DOHH2 (cell line): ENCODE data around the gene C22orf15.

Source experiments
- H3F3A ChIP-seq: fragments of 200-600 bp; sonication (generic), shearing (Covaris generic); 2 replicates; pipeline ENCODE4 v1.6.0; 2016; ENCODE audit warnings: antibody characterized with exemption, mild to moderate bottlenecking; ENCODE audit not compliant: control insufficient read depth, insufficient read depth
- H3K27ac ChIP-seq: fragments of 200-600 bp; sonication (generic); 2 replicates; pipeline ENCODE4 v1.5.1; 2014; ENCODE audit warnings: low read depth, mild to moderate bottlenecking, low read length, moderate library complexity
- H3K27me3 ChIP-seq: fragments of 200-600 bp; sonication (generic); 2 replicates; pipeline ENCODE4 v1.6.1; 2014; ENCODE audit warnings: mild to moderate bottlenecking, low read length, mixed read lengths; ENCODE audit not compliant: control insufficient read depth
- H3K36me3 ChIP-seq: fragments of 200-600 bp; sonication (generic); 2 replicates; pipeline ENCODE4 v1.6.1; 2014; ENCODE audit warnings: mild to moderate bottlenecking, low read length, moderate library complexity, mixed read lengths; ENCODE audit not compliant: control insufficient read depth
- H3K4me1 ChIP-seq: fragments of 200-600 bp; sonication (generic); 2 replicates; pipeline ENCODE4 v1.6.1; 2014; ENCODE audit warnings: mild to moderate bottlenecking, low read length, mixed read lengths; ENCODE audit not compliant: control insufficient read depth
- H3K4me2 ChIP-seq: fragments of 200-600 bp; sonication (generic); 2 replicates; pipeline ENCODE4 v1.6.0; 2014; ENCODE audit warnings: mild to moderate bottlenecking, low read length, moderate library complexity
- H3K4me3 ChIP-seq: fragments of 200-600 bp; sonication (generic); 2 replicates; pipeline ENCODE4 v1.5.1; 2014; ENCODE audit warnings: mild to moderate bottlenecking, low read length, mixed read lengths
- H3K79me2 ChIP-seq: fragments of 200-600 bp; sonication (generic); 2 replicates; pipeline ENCODE4 v1.6.1; 2014; ENCODE audit warnings: mild to moderate bottlenecking, low read length, mixed read lengths; ENCODE audit not compliant: control insufficient read depth
- H3K9me2 ChIP-seq: fragments of 200-600 bp; sonication (generic); replicated peaks from 2 replicates; pipeline ENCODE4 v1.6.1; 2014; ENCODE audit warnings: mild to moderate bottlenecking, low read length, mixed read lengths; ENCODE audit not compliant: control insufficient read depth
- H3K9me3 ChIP-seq: fragments of 200-600 bp; sonication (generic); 2 replicates; pipeline ENCODE4 v1.6.1; 2014; ENCODE audit warnings: antibody characterized with exemption, low read length, mixed read lengths; ENCODE audit not compliant: control insufficient read depth, insufficient read depth
- H4K20me1 ChIP-seq: fragments of 200-600 bp; sonication (generic); 2 replicates; pipeline ENCODE4 v1.6.0; 2014; ENCODE audit warnings: low read depth, mild to moderate bottlenecking, antibody characterized with exemption, low read length, moderate library complexity; ENCODE audit not compliant: control insufficient read depth, insufficient read depth
- CTCF ChIP-seq: fragments of 200-600 bp; sonication (generic); IDR thresholded peaks from one replicate; pipeline ENCODE4 v1.5.1; 2014; ENCODE audit warnings: antibody characterized with exemption, mild to moderate bottlenecking, low read depth, low read length; ENCODE audit not compliant: poor library complexity, severe bottlenecking
- EZH2phosphoT487 ChIP-seq: fragments of 200-600 bp; sonication (generic); IDR thresholded peaks from 2 replicates; pipeline ENCODE4 v1.6.1; 2017; ENCODE audit warnings: borderline replicate concordance, mild to moderate bottlenecking, antibody characterized with exemption, low read length, moderate library complexity, mixed read lengths

The C22orf15 gene

GRCh38 chr22:23744001-23744400 lies 18.8 kb upstream of the C22orf15 start:
- Histone ChIP-seq H3K4me2 (no peak overlapping the region), H4K20me1 (no peaks in the 10 kb centered on the region), H3K27me3 (no peaks in the 10 kb centered on the region), H3K4me1 (no peaks in the 10 kb centered on the region), H3K9me2 (no peaks in the 10 kb centered on the region), H3K27ac (no peak overlapping the region), H3K9me3 (no peaks in the 10 kb centered on the region), H3K36me3 (peaks cover 12% of the 10 kb centered on the region), H3K79me2 (no peaks in the 10 kb centered on the region), H3K4me3 (no peak overlapping the region), H3F3A (no peaks in the 10 kb centered on the region; the same call in 1 of the 2 replicates)
- TF ChIP-seq CTCF, result no peak
- TF ChIP-seq EZH2phosphoT487, result no peak

GRCh38 chr22:23744485-23744884 lies 18.3 kb upstream of the C22orf15 start:
- no peaks in the 10 kb centered on the region for H3F3A ChIP-seq
- TF ChIP-seq CTCF (no peak), EZH2phosphoT487 (no peak)
- no peak overlapping the region for H3K4me2 ChIP-seq
- no peaks in the 10 kb centered on the region; the same call in 1 of the 2 replicates for H3K79me2 ChIP-seq
- H4K20me1 ChIP-seq, result no peaks in the 10 kb centered on the region
- H3K27ac ChIP-seq, result no peak overlapping the region
- no peak overlapping the region for H3K4me3 ChIP-seq
- H3K9me3 ChIP-seq, result no peaks in the 10 kb centered on the region
- H3K9me2 ChIP-seq, result no peaks in the 10 kb centered on the region
- peaks cover 12% of the 10 kb centered on the region for H3K36me3 ChIP-seq
- no peaks in the 10 kb centered on the region for H3K27me3 ChIP-seq
- H3K4me1 ChIP-seq, result no peaks in the 10 kb centered on the region

- Histone ChIP-seq H3K27ac (no peak overlapping the region), H3K9me2 (no peaks in the 10 kb centered on the region), H3K79me2 (peaks cover 11% of the 10 kb centered on the region), H3K36me3 (peaks cover 12% of the 10 kb centered on the region), H3F3A (no peaks in the 10 kb centered on the region), H3K4me2 (no peak overlapping the region), H3K4me3 (no peak overlapping the region), H3K9me3 (no peaks in the 10 kb centered on the region), H3K4me1 (peaks cover 10% of the 10 kb centered on the region), H4K20me1 (no peaks in the 10 kb centered on the region), H3K27me3 (no peaks in the 10 kb centered on the region)
- TF ChIP-seq EZH2phosphoT487 (no peak), CTCF (no peak)
Observed at GRCh38 chr22:23745791-23746190, 17.0 kb upstream of the C22orf15 start.
